IPS-20b (cell line): ENCODE results near the gene RAB11FIP4.

Source experiments
- H3K27ac ChIP-seq: one replicate; pipeline ENCODE4 v1.5.1; 2013; ENCODE audit warnings: low read length
- H3K27me3 ChIP-seq: 2 replicates; pipeline ENCODE4 v1.6.1; 2013; ENCODE audit warnings: mild to moderate bottlenecking, low read length, inconsistent platforms; ENCODE audit not compliant: insufficient read depth
- H3K36me3 ChIP-seq: 2 replicates; pipeline ENCODE4 v1.6.1; 2013; ENCODE audit warnings: low read depth, mild to moderate bottlenecking, inconsistent platforms, low read length, moderate library complexity; ENCODE audit not compliant: insufficient read depth
- H3K4me1 ChIP-seq: 2 replicates; pipeline ENCODE4 v1.6.1; 2013; ENCODE audit warnings: mild to moderate bottlenecking, control low read depth, inconsistent platforms, low read length, moderate library complexity; ENCODE audit not compliant: insufficient read depth
- H3K4me3 ChIP-seq: 2 replicates; pipeline ENCODE4 v1.5.1; 2013; ENCODE audit warnings: mild to moderate bottlenecking, low read length, inconsistent platforms
- H3K9ac ChIP-seq: 2 replicates; pipeline ENCODE4 v1.6.1; 2013; ENCODE audit warnings: low read depth, mild to moderate bottlenecking, inconsistent platforms, low read length, moderate library complexity
- H3K9me3 ChIP-seq: 2 replicates; pipeline ENCODE4 v1.6.1; 2013; ENCODE audit warnings: mild to moderate bottlenecking, low read depth, low read length, inconsistent platforms; ENCODE audit not compliant: insufficient read depth

The RAB11FIP4 gene

DNA sequence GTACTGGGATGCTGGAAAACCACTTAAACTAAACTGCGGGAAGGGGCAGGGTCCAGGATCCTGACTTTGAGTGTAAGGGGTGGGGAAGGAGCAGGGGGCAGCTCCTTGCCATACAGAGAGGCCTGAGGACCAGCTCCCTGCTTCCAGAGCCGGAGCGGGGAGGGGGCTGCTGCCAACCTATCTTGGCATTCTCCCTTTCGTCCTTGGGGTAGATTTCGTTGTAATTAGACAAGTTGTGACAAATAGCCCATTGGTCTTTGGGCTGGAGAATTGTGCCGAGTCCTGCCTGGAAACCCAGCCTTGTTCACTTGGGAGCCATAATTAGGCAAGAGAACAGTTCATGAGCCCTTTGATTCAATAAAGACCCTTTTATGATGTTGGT, 175.5 kb downstream of the RAB11FIP4 start:
- peaks cover 16% of the 10 kb centered on the region for H3K4me1 ChIP-seq
- no peaks in the 10 kb centered on the region for H3K36me3 ChIP-seq
- no peak overlapping the region for H3K4me3 ChIP-seq
- H3K27ac ChIP-seq: no peak overlapping the region
- H3K9me3 ChIP-seq: no peaks in the 10 kb centered on the region
- peaks cover 3% of the 10 kb centered on the region for H3K27me3 ChIP-seq
- H3K9ac ChIP-seq: no peak overlapping the region

GRCh38 chr17:31568121-31568520, 176.6 kb downstream of the RAB11FIP4 start:
- Histone ChIP-seq H3K4me3 (no peak overlapping the region), H3K27ac (no peak overlapping the region), H3K9ac (no peak overlapping the region), H3K36me3 (no peaks in the 10 kb centered on the region), H3K27me3 (no peaks in the 10 kb centered on the region), H3K4me1 (peaks cover 9% of the 10 kb centered on the region), H3K9me3 (no peaks in the 10 kb centered on the region)

GRCh38 chr17:31568539-31568938, 177.1 kb downstream of the RAB11FIP4 start:
- H3K27me3 ChIP-seq: no peaks in the 10 kb centered on the region
- H3K4me3 ChIP-seq: no peak overlapping the region
- peaks cover 9% of the 10 kb centered on the region for H3K4me1 ChIP-seq
- no peak overlapping the region for H3K9ac ChIP-seq
- H3K27ac ChIP-seq: no peak overlapping the region
- no peaks in the 10 kb centered on the region for H3K9me3 ChIP-seq
- H3K36me3 ChIP-seq: no peaks in the 10 kb centered on the region

DNA sequence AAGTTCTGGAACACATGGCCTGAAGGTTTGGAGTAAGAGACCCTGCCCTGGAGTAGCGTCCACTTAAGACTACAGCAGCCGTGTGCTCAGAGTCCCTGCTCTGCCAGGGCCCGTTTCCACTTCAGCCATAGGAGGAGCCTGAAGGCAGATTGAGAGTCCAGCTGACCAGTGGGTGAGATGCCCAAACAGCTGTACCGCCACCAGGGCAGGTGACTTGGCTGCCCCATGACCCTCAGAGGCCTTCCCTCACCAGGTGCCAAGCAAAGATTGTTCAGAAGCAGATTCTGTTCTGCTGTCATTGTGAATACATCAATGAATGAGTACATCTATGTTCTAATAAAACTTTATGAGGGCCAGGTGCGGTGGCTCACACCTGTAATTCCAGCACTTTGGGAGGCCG, 178.8 kb downstream of the RAB11FIP4 start:
- Histone ChIP-seq H3K27me3 (no peaks in the 10 kb centered on the region), H3K9ac (no peak overlapping the region), H3K27ac (no peak overlapping the region), H3K4me3 (no peak overlapping the region), H3K36me3 (no peaks in the 10 kb centered on the region), H3K9me3 (no peaks in the 10 kb centered on the region), H3K4me1 (peaks cover 9% of the 10 kb centered on the region)

DNA sequence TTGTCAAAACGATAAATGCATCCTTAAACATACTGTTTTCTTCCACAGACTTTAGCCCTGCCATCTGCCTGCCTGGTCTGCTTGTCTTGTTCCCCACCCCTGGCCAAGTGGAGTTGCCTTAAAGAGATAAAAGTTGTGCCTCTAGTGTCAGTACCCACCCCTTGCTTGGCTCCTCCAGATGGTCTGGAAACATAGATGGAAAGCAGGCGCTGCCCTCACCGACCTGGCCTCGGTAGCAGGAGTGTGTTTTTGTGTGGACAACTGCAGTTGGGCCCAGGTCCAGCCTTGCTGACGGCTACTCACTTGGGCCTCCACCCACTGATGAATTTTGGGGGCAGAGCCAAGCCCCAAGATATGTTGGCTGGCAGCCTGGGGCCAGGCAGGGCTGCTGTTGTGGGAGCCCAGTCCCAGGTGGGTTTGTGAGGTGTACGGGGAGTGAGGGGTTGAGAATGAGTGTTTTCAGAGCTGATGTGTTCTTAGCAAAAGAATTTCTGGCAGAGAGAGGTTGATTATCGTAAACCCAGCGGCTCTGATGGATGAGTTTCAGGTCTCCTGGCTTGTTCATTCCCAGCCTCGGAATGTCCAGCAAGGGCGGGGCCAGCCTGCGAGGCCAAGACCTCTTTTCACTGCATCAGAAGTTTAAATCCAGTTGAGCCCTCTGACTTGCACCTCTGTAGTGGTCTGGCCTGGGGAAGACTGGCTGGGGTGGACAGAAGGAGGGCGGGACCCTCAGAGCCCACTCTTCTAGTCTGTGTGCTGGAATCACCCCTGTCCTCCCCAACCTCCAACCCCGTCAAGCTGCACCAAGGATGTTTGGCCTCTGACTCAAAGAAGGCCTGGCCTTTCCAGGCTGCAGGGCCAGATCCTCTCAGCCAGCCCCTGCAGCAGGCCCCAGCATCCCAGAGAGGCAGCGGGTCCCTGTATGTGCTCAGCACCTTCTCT, 179.7 kb downstream of the RAB11FIP4 start:
- 0 out of 2 replicates have a peak, but pooled peaks cover 3% of the 10 kb centered on the region for H3K4me1 ChIP-seq
- no peaks in the 10 kb centered on the region for H3K9me3 ChIP-seq
- H3K27me3 ChIP-seq: no peaks in the 10 kb centered on the region
- H3K9ac ChIP-seq: no peak overlapping the region
- no peaks in the 10 kb centered on the region for H3K36me3 ChIP-seq
- no peak overlapping the region for H3K27ac ChIP-seq
- H3K4me3 ChIP-seq: no peak overlapping the region

DNA sequence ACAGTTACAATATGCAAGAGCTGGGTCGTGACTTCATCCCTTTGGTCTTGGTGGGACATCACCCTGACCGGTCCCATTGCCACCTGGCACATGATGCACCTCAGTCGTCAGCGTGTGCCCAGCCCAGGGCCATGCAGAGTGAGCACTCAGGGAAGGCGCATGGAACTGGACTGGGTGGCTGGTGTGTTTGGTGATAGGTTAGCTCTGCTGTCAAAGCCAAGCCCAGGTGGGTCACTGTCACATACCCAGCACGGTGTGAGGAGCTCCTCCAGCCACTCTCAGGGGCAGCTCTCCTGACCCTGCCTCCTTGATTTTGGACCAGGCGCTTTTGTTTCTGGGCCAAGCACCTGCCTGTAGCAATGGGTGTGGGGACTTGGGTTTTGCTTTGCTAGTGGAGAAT, 180.9 kb downstream of the RAB11FIP4 start:
- H3K4me3 ChIP-seq: no peak overlapping the region
- no peaks in the 10 kb centered on the region for H3K36me3 ChIP-seq
- H3K27ac ChIP-seq: no peak overlapping the region
- H3K27me3 ChIP-seq: no peaks in the 10 kb centered on the region
- 0 out of 2 replicates have a peak, but pooled peaks cover 3% of the 10 kb centered on the region for H3K4me1 ChIP-seq
- no peaks in the 10 kb centered on the region for H3K9me3 ChIP-seq
- H3K9ac ChIP-seq: no peak overlapping the region

DNA sequence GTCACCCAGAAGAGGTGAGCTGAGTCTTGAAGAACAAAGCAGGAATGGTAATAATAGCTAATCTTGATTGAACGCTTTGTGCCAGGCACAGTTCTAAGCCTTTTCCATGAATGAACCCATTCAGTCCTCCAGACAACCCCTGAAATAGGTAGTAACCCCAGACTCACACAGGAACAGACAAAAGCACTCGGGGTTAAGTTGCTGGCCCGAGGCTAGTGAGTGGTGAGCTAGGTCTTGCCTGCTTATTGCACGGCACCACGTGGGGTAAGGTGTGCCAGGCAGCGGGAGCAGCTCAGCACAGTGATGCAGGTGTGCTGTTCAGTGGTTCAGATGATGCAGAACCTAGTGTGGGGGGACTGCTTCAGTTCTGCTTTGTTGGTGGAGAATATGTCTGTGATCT, 181.6 kb downstream of the RAB11FIP4 start:
- Histone ChIP-seq H3K4me1 (0 out of 2 replicates have a peak, but pooled peaks cover 3% of the 10 kb centered on the region), H3K9me3 (no peaks in the 10 kb centered on the region), H3K27me3 (no peaks in the 10 kb centered on the region), H3K36me3 (no peaks in the 10 kb centered on the region), H3K9ac (no peak overlapping the region), H3K27ac (no peak overlapping the region), H3K4me3 (no peak overlapping the region)

GRCh38 chr17:31573861-31574260, 182.4 kb downstream of the RAB11FIP4 start:
- Histone ChIP-seq H3K4me3 (no peak overlapping the region), H3K4me1 (0 out of 2 replicates have a peak, but pooled peaks cover 3% of the 10 kb centered on the region), H3K27me3 (no peaks in the 10 kb centered on the region), H3K9ac (no peak overlapping the region), H3K36me3 (no peaks in the 10 kb centered on the region), H3K9me3 (no peaks in the 10 kb centered on the region), H3K27ac (no peak overlapping the region)

GRCh38 chr17:31574458-31574857, 183.0 kb downstream of the RAB11FIP4 start:
- no peak overlapping the region for H3K4me3 ChIP-seq
- no peak overlapping the region for H3K27ac ChIP-seq
- H3K36me3 ChIP-seq: no peaks in the 10 kb centered on the region
- H3K27me3 ChIP-seq: no peaks in the 10 kb centered on the region
- no peaks in the 10 kb centered on the region for H3K9me3 ChIP-seq
- H3K4me1 ChIP-seq: 0 out of 2 replicates have a peak, but pooled peaks cover 3% of the 10 kb centered on the region
- no peak overlapping the region for H3K9ac ChIP-seq

DNA sequence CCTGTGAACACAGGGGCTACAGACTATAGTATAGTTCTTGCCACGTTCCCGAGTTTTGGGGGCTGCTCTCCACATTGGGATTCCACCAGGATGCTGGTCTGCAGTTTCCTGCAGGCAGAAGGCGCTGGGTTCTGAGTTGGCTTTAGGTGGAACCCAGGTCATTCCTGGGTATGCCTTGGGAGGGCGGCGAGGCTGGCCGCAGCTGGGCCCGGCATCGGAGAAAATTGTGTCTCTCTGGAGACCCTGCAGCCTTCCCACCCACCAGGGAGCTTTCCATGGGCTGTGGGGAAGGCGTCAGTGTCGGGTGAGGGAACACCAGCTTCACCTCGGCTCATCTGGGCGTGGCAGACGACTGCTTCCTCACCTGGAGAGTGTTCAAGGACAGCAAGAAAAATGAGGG, 183.6 kb downstream of the RAB11FIP4 start:
- H3K9ac ChIP-seq: no peak overlapping the region
- H3K4me3 ChIP-seq: no peak overlapping the region
- no peaks in the 10 kb centered on the region for H3K9me3 ChIP-seq
- H3K27ac ChIP-seq: no peak overlapping the region
- H3K36me3 ChIP-seq: no peaks in the 10 kb centered on the region
- no peaks in the 10 kb centered on the region for H3K27me3 ChIP-seq
- 0 out of 2 replicates have a peak, but pooled peaks cover 3% of the 10 kb centered on the region for H3K4me1 ChIP-seq

DNA sequence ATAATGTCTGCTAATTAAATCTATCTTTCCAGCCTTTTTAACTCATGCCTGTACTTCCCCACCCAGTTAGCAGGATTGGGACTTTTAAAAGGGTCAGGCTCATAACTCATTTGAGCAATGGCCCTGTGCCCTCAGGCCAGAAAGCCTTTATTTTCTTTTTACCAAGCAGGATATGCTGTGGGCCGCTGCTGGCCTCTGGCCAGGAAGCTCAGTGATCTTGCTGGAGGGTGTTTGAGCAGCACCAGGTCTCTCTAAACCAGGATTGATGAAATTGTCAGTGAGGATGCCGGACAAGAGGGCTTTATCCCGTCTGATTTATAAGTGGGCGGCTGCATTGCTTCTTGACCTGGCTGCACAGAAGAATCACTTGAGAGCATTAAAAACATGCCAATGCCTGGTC, 187.8 kb downstream of the RAB11FIP4 start:
- Histone ChIP-seq H3K9ac (no peak overlapping the region), H3K4me1 (0 out of 2 replicates have a peak, but pooled peaks cover 1% of the 10 kb centered on the region), H3K9me3 (no peaks in the 10 kb centered on the region), H3K4me3 (no peak overlapping the region), H3K27me3 (no peaks in the 10 kb centered on the region), H3K36me3 (no peaks in the 10 kb centered on the region), H3K27ac (no peak overlapping the region)

DNA sequence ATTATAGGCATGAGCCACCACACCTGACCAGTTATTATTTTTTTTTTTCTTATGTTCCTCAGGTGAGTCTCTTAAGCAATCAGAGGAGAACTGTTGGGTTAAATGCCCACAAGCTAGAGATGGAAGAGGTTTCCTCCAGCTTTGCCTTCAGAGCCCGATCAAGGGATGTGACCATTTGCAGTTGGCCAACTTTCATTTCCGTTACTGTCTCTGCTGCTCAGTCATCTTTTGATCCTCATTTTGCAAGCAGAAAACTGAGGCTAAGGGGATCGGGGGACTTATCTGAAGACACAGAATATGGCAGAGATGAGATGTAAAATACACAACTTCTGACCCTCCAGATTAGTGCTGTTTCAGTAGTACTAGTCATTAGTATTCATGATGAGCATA, 188.8 kb downstream of the RAB11FIP4 start:
- H3K9me3 ChIP-seq: no peaks in the 10 kb centered on the region
- no peak overlapping the region for H3K9ac ChIP-seq
- H3K27ac ChIP-seq: no peak overlapping the region
- no peaks in the 10 kb centered on the region for H3K36me3 ChIP-seq
- no peaks in the 10 kb centered on the region for H3K27me3 ChIP-seq
- no peak overlapping the region for H3K4me3 ChIP-seq
- no peaks in the 10 kb centered on the region for H3K4me1 ChIP-seq
